C4-2B (cell line): Measurements from ENCODE around the gene USP6NL.

Experiments used
- CTCF ChIP-seq: fragments of 450-650 bp; conservative IDR thresholded peaks from 2 replicates; pipeline ENCODE4 v1.5.1; 2017; ENCODE audit warnings: mild to moderate bottlenecking
- ZFX ChIP-seq: fragments of 450-650 bp; IDR thresholded peaks from 2 replicates; pipeline ENCODE4 v1.6.1; 2017

DNA sequence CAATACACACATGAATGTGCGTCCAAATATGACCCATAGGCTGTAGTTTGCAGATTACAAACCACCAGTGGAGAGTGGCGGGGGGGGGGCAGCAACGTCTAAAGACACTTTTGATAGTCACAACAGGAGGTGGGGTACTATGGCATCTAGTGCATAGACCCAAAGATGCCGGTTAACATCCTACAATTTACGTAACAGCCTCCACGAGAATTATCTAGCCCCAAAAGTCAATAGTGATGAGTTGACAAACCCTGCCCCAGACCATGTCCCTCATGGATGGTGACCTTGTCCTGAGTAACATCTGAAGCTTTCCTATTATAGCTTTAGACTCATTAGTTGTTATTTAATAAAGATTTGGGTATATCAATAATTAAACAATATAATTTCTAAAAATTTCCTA is 31.6 kb downstream of the USP6NL start:
- no peak for TF ChIP-seq CTCF
- TF ChIP-seq ZFX, result no peak
